Activated CD8-positive, alpha-beta memory T cell treated with anti-CD3 and anti-CD28 coated beads for 4 hours (primary cell): ENCODE measurements around the gene RTL10.
"Not testable (repeated sequence)": the region's sequence is repeated elsewhere in the genome, so short reads cannot be mapped to it uniquely, and the experiment has no call there.

ENCODE experiments used
- DNase-seq, 2 donors: peaks; one replicate each; pipeline ENCODE4 v3.0.0-alpha.2; 2020; ENCODE audit warnings: low read depth in 2 of 2

RTL10 gene

GRCh38 chr22:19889951-19890350 is 35.3 kb upstream of the RTL10 start:
- no peak for DNase-seq

DNA sequence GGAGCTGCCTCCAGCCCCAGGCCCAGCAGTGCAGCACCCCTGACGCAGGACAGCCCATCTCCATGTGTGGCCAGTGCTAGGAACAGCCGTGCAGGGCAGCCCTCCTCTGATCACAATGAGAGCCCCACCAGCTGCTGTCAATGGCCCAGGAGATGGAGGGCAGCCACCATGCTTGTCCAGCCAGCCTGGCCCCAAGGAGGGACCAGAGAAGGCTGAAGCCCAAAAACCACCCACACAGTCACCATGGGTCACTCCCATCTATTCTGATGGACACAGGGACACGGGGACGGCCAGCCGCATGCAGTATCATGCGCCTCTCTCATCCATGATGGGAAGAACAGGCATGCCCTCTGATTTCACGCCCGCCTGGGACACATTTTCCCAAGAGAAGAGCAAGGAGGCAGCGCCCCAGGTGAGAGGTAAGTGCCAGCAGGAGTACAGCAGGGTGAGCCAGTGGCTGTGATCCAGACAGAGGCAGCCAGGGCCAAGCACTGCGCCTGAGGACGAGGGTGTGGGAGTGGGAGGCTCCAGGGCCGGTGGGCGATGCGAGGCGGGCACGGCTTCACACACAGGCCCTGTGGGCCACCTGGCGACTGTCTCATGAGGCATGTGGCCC is 33.6 kb upstream of the RTL10 start:
- no peak for DNase-seq

GRCh38 chr22:19887256-19887985 is 32.7 kb upstream of the RTL10 start:
- DNase-seq = no peak

DNA sequence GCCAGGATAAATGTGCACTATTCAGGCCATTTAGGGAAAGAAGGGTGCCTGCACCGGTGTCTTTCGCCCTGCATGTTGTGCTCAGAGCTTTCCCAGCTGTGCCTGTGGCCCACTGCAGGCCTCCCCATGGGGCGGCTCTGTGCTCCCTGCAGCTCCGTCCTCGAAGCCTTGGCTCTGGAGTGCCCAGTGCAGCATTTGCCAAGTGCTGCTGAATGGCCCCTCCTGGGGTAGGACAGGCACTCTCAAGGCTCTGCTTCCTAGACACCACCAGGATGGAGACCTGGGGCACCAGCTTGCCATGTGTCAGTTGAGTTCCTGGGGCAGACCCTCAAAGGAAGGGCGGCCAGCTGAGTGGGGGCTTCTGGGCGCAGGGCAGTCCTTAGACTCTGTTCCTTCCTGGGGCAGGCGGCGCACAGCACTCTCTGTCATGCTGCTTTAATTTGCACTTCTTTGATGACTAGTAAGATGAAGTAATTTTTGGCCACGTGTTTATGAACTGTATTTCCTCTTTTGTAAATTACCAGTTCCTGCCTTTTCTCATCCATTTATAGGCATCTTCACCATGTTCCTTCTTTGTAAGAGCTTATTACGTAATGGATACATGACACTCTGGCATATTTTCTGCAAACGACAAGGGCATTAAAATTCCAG is 32.1 kb upstream of the RTL10 start:
- DNase-seq = no peak

GRCh38 chr22:19885841-19886592 is 31.3 kb upstream of the RTL10 start:
- no peak for DNase-seq

- no peak for DNase-seq
Measured at GRCh38 chr22:19884954-19885751, 30.5 kb upstream of the RTL10 start.

DNA sequence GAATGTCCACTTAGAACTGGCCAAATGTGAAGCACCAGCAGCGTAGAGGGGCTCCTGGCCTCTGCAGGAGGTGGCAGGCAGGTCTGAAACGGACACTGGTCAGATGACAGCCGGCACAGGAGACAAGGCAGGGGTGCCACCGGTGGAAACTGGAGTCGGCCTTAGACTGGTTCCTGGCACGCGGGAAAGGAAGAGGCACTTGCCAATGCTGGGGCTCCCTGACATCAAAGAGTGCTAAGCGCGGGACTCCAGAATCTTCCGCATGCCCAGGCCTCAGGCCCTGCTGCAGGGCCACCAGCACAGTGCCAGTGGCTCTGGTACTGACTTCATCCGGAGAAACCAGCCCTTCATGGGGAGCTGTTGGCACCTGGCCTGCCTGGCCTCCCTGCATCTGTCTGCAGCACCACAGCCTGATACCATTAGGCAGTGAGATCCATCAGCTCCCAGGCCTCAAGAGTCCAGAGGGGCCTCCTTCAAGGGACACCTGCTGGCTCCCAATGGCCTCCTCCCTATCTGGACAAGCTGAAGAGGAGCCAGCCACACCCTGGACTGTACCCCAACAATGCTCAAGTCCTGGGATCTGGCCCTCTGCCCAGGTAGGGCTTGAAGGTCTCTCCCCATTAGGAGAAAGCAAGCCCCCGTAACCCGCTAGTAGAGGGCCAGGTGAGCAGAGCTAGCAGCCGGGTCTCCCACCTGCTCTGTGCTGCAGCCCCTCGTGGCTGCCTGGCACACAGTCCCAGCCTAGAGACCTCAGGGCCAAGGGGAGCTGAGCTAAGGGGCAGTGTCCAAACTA is 29.7 kb upstream of the RTL10 start:
- no peak for DNase-seq

GRCh38 chr22:19883446-19883845 is 28.8 kb upstream of the RTL10 start:
- DNase-seq = not testable (repeated sequence)

- no peak for DNase-seq
Measured at GRCh38 chr22:19882446-19883381, 28.0 kb upstream of the RTL10 start.

GRCh38 chr22:19880786-19881569 is 26.3 kb upstream of the RTL10 start:
- no peak for DNase-seq

- DNase-seq = no peak
Measured at GRCh38 chr22:19879992-19880785, 25.5 kb upstream of the RTL10 start.

- DNase-seq = no peak
Measured at GRCh38 chr22:19879643-19879991, 24.9 kb upstream of the RTL10 start.

DNA sequence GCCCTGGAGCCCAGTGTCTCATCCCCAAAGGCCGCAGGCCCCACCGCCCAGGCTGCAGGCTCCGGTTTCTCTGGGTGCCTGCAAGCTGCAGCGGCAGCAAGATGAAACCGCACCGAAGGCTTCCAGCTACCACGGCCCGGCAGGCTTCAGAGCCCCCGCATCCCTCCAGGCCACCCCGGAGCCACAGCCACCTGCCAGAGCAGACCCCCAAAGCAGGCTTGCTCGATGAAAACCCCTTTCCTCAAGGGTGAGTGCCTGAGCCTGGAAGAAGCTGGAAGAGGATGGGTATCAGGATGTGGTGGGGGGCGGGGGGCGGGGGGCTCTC is 24.5 kb upstream of the RTL10 start:
- no peak for DNase-seq

- no peak for DNase-seq
Measured at GRCh38 chr22:19878461-19879245, 24.0 kb upstream of the RTL10 start.

- no peak for DNase-seq
Measured at GRCh38 chr22:19877626-19878339, 23.1 kb upstream of the RTL10 start.

- no peak for DNase-seq
Measured at GRCh38 chr22:19876941-19877625, 22.4 kb upstream of the RTL10 start.
